GM12873 (cell line): ENCODE data around the gene PPRC1.

Experiments
- CTCF ChIP-seq: IDR thresholded peaks from 2 replicates; pipeline ENCODE4 v1.5.1; 2012; ENCODE audit warnings: low read depth, mild to moderate bottlenecking, moderate library complexity, low read length, control low read depth; ENCODE audit not compliant: insufficient read depth; ENCODE audit errors: missing control alignments

Gene PPRC1

DNA sequence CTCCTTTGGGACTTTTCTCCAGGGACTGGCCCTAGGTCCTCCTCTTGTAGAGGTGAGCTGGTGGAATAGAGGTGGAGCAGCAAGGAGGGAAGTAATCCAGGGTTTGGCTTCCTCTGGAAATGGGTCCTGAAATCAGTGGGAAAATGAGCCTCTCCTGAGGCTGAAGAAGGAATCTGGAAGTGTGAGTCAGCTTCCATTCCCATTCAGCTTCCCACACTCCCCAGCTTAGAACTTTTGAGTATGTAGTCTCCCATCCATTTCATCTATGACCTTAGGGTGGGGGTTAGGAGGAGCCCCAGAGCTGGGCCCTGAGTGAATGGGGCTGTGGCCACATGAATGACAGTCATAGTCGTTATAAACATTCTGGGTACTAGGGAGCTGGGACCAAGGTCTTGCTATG, 30.4 kb upstream of the PPRC1 start:
- no peak for TF ChIP-seq CTCF

DNA sequence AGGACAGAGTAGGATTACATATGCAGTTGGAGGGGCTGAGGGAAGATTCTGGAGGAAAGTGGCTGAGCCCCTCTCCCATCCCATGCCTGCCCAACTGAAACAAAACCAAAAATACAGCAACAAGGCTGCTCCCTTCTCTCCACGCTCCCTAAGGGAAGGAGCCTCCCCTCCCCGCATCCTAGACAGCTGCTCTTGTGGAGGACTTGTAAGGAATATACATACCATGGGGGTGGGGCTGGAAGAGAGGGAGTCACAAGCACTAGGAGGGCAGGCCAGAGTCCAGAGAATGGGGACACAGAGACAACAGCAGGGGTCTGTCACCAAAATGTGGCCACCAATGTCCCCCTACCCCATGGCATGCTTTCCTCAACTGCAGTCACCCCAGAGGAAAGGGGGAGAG, 25.8 kb upstream of the PPRC1 start:
- TF ChIP-seq CTCF, result no peak

GRCh38 chr10:102109166-102110116, 23.4 kb upstream of the PPRC1 start:
- no peak for TF ChIP-seq CTCF

GRCh38 chr10:102111276-102111675, 21.6 kb upstream of the PPRC1 start:
- no peak for TF ChIP-seq CTCF

- peak; percentile 41 for TF ChIP-seq CTCF
These were observed 20.5 kb upstream of the PPRC1 start for GRCh38 chr10:102112210-102112817.

DNA sequence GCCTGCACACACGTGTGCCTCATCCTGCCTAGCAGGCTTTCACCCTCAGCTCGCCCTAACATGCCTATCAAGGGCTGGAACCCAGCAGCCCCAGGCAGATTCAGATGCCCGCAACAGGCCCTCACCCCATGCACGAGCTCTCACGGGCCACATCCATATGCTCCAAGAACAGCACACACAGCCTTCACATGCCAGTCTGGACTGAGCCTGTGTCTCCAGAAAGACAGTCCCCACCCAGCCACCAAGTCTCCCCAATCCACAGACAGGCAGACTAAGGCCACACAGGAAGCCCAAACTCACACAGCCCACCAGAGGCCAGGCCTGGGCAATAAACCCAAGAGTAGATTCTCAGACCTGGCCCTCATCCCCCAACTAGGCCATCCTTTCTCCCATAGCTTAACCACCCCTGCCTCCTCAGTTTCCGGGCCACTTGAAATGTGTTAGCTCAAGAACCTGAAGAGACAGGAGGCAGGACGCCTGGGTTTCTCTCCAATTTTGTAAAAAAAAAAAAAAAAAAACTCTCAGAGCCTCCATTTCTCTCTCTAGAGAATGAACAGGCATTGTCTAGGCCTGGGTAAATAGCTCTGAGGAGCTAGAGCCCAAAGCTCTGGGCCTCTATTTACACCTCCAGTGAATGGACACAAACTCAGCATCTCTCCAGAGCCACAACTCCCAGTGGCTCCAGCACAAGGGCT, 19.4 kb upstream of the PPRC1 start:
- no peak for TF ChIP-seq CTCF
